Measurements from ENCODE around the gene TRMT6.
A peak's percentile ranks its signal among the peaks of the same experiment; 100 is the strongest.

GRCh38 chr20:5950271-5951031 lies at the start of gene TRMT6, which contains the start of gene MCM8:
- TF ChIP-seq HDAC1 (IDR thresholded peaks at IDR 0.05) (peak; percentile 11 to 99; a peak in 2 of 4 replicates), HMGXB4 (CRISPR knock-in tag; IDR thresholded peaks at IDR 0.05) (no peak), POLR2AphosphoS5 (IDR thresholded peaks at IDR 0.05; ENCODE audit: control insufficient read depth, insufficient read depth, low read depth, low read length) (peak; percentile 74; the same call in 1 of the 2 replicates), GATA2 (CRISPR knock-in tag; IDR thresholded peaks at IDR 0.05) (no peak), SMARCB1 (IDR thresholded peaks at IDR 0.05; ENCODE audit: insufficient read length, low read depth) (no peak), NR2C2 (CRISPR knock-in tag; IDR thresholded peaks at IDR 0.05) (no peak), NR2C2 (tag; IDR thresholded peaks at IDR 0.05) (peak; percentile 42; the same call in 1 of the 2 replicates), CTCF (IDR thresholded peaks at IDR 0.05 in 2 of 3, conservative IDR thresholded peaks at IDR 0.05 in 1 of 3; ENCODE audit: insufficient read depth in 2 of 3, low read depth in 1 of 3, low read length in 3 of 3) (no peak), NR3C1 (CRISPR knock-in tag; IDR thresholded peaks at IDR 0.05) (no peak), ETV1 (tag; conservative IDR thresholded peaks at IDR 0.05; ENCODE audit: low read depth) (peak; percentile 75), ZNF232 (CRISPR knock-in tag; IDR thresholded peaks at IDR 0.05) (no peak), THRB (CRISPR knock-in tag; conservative IDR thresholded peaks at IDR 0.05) (no peak), MTA2 (IDR thresholded peaks at IDR 0.05; ENCODE audit: low read depth) (no peak)
